Cortex of kidney (tissue), 1 donor: ENCODE results near the gene SBNO2.

ENCODE experiments used
- DNase-seq: peaks from one replicate; lab custom pipeline; 2025; lab: John Stamatoyannopoulos, UW

SBNO2 gene

GRCh38 chr19:1073063-1073955 is 100.8 kb downstream of the SBNO2 start:
- DNase-seq: no peak

GRCh38 chr19:1072371-1073015 is 101.6 kb downstream of the SBNO2 start:
- no peak for DNase-seq

DNA sequence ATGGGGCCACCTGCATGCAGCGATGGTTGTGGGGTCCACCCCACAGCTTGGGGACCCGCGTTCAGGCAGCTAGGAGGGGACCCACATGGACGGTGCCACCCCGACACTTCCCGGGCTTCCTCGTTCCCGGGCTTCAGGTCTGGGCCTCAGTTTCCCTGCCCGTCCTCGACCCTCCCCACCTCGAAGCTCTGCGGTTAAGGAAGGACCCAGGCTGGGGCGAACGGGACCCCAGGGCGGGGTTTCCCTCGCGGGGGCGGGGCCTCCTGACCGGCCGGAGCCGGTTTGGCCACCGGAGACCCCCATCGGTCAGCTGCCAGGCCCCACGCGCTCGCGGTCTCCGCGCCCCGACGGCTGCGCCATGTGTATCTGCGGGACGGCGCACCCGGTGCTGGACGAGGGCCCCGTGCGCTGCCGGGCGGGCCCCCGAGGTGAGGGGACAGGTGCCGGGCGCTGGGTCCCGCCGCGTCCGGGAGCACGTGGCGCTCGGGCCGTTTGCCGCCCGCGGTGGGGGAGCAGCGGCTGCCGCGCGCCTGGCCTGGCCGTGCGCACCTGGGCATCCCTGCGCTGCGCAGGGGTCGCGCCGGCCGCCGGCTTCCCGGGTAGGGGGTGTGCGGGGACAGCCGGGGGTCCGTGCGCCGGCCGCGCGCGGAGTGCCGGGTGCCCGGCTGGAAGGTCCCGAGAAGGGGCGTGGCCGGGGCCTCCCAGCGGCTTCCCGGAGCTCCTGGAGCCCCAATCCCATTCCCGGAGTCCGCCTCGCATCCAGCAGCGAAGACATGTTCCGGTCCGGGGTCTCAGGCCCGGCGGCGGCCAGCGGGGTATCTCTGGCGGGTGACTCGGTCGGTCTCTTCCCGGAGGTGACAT is 102.9 kb downstream of the SBNO2 start:
- DNase-seq: no peak

DNA sequence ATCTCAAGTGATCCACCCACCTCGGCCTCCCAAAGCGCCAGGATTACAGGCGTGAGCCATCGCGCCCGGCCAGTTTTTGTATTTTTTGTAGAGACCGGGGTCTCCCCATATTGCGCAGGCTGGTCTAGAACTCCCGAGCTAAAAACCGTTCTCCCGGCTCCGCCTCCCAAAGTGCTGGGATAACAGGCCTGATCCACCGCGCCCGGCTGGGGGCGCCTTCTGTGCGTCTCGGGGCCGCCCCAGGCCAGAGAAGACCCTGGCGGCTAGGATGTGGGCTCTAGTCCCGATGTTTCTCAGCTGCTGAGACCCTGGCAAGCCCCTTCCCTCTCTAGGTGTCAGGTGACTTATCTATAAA is 103.5 kb downstream of the SBNO2 start:
- no peak for DNase-seq

- no peak for DNase-seq
Observed at GRCh38 chr19:1069009-1069779, 104.9 kb downstream of the SBNO2 start.

DNA sequence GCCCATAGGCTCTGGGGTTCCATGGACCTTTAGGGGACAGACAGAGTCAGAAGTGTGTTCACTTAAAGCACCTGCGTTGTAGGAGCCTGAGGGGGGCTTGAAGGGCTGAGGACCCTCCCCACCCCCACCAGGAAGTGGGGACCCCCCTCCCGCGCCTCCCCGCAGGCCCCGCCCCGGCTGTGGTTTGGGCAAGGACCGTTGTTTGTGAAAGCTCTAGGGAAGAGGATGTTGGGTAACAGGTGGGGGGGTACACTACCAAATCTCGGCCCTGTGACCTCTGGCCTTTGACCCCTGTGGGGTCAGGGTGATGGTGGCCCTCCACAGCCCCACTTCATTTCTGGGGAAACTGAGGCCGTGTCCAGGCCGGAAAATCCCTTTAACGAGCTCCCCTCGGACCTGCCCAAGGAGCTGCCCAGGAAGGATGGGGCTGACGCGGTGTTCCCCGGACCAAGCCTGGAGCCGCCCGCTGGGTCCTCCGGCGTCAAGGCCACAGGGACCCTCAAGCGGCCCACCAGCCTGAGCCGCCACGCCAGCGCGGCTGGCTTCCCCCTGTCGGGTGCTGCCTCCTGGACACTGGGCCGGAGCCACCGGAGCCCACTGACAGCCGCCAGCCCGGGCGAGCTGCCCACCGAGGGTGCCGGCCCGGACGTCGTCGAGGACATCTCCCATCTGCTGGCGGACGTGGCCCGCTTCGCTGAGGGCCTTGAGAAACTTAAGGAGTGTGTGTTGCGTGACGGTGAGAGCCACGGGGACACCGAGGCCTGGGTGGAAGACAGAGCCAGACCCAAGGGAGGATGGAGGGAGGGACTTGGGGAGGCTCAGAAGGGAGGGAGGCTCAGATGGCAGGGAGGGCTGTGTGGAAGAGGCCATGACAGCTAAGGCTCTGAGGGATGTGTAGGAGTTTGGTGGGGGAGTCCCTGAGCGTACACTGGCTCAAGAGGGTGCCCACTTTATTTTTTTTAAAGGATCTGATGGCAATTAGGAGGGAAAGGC is 105.8 kb downstream of the SBNO2 start:
- DNase-seq: no peak

DNA sequence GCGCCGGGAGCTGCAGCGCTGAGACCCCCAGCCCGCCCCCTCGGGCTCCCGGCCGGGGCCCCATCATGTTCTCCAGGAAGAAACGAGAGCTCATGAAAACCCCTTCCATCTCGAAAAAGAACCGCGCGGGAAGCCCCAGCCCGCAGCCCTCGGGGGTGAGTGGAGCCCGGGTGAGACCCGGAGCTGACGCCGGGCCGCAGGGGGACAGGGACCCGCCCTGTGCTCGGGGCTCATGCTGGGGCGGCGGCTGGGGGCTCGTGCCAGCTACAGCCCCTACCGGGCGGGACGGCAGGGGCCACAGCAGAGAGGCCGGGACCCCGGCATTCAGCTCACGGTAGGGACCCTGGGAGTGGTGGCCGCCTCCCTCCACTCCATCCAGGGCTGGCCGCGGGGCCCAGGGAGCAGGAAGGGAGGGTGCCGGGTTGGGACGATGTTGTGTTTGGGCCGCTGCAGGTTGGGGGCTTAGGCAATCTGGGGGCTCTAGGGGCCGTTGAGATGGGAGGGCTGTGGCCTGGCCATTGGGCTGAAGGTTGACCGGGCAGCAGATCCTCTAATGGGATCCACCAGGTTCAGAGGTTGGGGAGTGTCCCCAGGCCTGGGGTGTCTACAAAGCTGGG is 106.6 kb downstream of the SBNO2 start:
- no peak for DNase-seq

- no peak for DNase-seq
Observed at GRCh38 chr19:1066748-1067340, 107.2 kb downstream of the SBNO2 start, which contains the start of gene ARHGAP45. ARHGAP45 (plus strand) TSS chr19:1067167; CDS start chr19:1067406, 239 bp downstream.

DNA sequence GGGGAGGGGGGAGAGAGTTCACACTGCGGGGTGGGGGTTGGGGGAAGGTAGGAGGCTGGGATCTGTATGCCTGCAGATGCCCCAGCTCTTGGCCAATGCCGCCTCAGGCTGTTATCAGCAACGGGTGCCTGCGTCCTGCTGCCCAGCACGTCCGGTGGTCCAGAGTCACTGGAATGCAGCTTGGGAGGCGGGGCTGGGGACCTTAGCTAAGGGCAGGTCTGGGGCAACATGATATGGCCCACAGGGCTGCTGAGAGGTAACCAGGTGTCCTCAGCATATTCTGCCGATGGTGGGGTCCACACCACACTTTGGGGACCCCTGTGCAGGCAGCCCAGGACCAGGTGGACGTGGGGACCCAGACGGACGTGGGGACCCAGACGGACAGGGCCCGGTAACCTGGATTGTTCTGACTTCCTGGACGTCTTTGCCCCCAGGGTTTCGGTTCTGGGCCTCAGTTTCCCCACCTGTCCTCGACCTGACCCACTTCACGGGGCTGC is 107.8 kb downstream of the SBNO2 start:
- DNase-seq: no peak

DNA sequence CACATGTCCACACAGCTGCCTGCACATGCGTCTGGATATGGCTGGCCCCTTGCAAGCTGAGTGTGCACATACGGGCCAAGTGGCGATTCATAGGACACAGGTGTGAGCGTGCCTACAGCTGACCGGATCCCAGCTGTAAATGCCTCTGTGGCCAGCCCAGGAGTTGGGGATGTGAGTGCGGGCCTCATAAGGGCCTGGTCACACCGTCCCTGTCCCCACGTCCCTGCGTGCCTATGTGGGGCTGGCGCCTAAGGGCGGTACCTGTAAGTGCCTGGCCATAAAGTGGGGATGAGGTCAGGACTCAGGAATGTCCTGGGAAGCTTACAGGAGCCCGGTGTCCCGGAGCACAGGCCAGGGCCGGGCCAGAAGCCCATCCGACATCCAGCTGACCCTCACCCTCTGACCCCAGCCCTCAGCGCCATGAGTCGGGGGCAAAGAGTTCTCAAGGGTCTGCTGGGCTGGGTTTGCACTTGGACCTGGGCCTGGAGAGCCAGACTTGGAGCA is 108.4 kb downstream of the SBNO2 start:
- DNase-seq: no peak

GRCh38 chr19:1064661-1065605 is 109.1 kb downstream of the SBNO2 start:
- no peak for DNase-seq

DNA sequence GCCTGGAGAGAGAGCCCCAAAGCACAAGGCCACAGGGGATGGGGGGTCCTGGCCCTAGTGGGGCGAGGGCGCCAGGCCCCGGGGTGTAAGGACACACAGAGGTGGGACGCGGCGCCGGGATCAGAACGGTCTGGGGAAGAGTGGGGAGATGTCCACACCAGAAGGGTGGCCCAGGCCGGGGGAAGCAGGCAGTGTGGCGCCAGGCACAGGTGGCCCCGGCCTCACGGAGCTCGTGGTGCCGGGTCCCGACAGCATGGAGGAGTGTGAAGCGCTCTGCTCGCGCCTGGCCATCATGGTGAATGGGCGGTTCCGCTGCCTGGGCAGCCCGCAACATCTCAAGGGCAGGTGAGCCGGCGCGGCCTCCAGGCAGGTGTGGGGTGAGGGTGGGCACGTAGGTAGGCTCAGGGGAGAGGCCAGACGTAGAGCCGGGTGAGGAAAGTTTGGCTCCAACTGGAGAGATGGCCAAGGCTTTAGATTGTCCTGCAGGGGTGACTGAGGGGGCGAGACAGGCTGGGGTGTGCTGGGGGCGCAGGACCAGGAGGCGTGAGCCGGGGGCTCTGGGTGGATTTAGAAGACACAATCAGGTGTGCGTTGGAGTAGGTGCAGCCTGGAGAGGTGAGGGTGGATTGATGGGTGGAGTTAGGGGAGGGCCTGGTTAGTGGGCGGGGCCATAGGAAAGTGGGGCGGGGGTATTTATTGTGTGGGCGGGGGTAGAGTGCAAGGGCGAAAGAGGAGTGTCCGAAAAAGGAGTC is 110.0 kb downstream of the SBNO2 start:
- DNase-seq: no peak

GRCh38 chr19:1063030-1063908 is 110.8 kb downstream of the SBNO2 start:
- DNase-seq: no peak

GRCh38 chr19:1062387-1063029 is 111.6 kb downstream of the SBNO2 start:
- DNase-seq: no peak

DNA sequence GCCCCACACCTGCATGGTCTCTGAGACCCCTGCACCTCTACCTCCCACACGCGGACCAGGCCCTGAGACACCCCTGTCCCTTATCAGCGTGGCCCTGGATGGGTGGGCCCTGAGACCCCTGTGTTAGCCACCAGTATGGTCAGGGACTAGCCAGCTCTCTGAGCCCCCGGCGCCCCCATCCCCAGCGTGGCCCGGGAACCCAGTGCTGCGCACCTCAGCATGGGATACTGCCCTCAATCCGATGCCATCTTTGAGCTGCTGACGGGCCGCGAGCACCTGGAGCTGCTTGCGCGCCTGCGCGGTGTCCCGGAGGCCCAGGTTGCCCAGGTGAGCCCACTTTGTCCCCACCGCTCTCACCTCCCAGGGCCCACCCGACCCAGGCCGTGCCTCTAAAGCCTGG is 112.1 kb downstream of the SBNO2 start:
- DNase-seq: no peak

DNA sequence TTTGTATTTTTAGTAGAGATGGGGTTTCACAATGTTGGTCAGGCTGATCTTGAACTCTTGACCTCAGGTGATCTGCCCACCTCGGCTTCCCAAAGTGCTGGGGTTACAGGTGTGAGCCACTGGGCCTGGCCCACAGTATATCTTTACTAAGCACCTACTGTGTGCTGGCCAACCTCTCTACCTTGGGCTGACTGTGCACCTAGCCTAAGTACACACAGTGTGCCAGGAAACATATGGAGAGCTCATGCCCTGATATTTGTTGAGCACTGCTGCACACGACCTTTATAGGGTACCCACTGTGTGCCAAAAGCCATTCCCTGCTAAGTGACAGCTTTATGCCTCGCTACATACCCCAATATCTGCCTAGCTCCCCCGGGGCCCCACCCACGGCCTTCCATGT is 113.4 kb downstream of the SBNO2 start:
- no peak for DNase-seq
